GM12865 (cell line): Measurements from ENCODE around the gene IP6K1.
A peak's percentile ranks its signal among the peaks of the same experiment; 100 is the strongest.

Experiments used
- DNase-seq: peaks from one replicate; pipeline ENCODE4 v3.0.0; 2010; ENCODE audit warnings: low read depth
- H3K4me3 ChIP-seq: 2 replicates; pipeline ENCODE4 v1.5.1; 2011; ENCODE audit warnings: mild to moderate bottlenecking, low read depth, low read length, control low read depth
- CTCF ChIP-seq: IDR thresholded peaks from 2 replicates; pipeline ENCODE4 v1.5.1; 2011; ENCODE audit warnings: low read length, control low read depth, low read depth, inconsistent platforms; ENCODE audit not compliant: insufficient read depth; ENCODE audit errors: missing control alignments

IP6K1 gene

DNA sequence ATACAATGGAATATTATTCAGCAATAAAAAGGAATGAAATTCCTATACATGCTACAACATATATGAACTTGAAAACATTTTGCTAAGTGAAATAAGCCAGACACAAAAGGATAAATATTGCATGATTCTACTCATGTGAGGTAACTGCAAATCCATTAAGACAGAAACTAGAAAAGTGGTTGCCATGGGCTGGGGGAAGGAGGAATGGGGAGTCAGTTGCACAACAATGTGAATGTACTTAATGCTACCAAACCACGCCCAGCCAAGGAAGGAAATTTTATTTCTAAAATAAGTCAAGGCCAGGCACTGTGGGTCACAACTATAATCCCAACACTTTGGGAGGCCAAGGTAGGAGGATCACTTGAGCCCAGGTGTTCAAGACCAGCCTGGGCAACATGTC, 52.8 kb downstream of the IP6K1 start:
- no peak for TF ChIP-seq CTCF
- no peak for DNase-seq
- no peak overlapping the region for H3K4me3 ChIP-seq

DNA sequence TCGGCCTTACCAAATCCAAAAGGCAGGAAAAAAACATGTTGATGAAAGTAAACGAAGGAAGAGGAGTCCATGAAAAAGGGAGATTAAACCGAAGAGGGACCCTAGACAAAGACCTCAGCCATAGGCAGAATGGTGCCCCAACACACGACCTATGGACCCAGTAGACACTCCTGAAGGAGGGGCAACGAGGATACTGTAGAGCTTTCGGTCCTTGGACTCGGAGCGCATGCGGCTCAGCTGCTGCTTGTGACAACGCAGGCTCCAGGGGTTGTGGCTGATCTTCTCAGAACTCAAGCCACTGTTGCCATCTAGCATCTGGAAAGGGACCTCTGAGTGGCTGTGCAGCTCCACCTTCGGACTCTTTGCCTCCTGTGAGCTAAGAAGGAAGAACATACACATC, 53.7 kb downstream of the IP6K1 start:
- DNase-seq, result no peak
- H3K4me3 ChIP-seq, result no peak overlapping the region
- TF ChIP-seq CTCF, result no peak

DNA sequence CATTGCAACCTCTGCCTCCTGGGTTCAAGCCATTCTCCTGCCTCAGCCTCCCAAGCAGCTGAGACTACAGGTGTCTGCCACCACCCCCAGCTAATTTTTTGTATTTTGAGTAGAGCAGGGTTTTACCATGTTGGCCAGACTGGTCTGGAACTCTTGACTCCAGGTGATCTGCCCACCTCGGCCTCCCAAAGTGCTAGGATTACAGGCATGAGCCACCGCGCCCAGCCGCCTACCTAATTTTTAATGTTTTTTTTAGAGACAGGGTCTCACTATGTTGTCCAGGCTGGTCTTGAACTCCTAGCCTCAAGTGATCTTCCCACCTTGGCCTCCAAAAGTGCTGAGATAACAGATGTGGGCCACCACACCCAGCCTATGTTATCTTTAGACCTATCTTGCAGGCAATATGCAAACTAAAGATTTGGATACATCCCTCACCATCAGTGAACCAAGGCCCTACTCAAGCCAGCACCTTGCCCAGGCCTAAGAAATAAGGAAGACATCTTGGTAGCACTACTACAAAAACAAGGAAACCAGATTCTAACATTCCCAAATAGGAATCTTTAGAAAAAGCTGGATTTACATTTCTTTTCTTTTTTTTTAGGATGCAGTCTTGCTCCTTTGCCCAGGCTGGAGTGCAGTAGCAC, 56.3 kb downstream of the IP6K1 start:
- no peak for DNase-seq
- TF ChIP-seq CTCF, result no peak
- H3K4me3 ChIP-seq, result no peak overlapping the region

DNA sequence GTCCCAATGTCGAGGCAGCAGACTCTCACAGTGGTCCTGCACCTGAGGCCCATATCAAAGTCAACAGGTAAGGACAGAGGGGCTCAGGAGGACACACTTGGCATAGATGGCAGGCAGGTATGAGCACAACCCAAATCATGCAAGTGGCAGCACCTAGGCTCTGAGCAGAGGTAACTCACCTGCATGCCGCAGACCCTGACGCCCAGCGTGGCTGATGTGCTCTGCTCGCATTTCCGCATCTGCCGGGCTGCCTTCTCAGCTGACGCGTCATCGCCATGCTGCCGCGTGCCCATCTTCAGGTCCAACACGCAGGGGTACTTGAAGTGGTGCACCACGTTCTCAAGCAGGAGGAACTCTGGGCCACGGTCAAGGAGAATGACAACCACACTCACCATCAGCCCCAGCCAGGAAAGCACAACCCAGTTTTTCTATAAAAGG, 58.4 kb downstream of the IP6K1 start:
- no peak for DNase-seq
- no peak overlapping the region for H3K4me3 ChIP-seq
- no peak for TF ChIP-seq CTCF

DNA sequence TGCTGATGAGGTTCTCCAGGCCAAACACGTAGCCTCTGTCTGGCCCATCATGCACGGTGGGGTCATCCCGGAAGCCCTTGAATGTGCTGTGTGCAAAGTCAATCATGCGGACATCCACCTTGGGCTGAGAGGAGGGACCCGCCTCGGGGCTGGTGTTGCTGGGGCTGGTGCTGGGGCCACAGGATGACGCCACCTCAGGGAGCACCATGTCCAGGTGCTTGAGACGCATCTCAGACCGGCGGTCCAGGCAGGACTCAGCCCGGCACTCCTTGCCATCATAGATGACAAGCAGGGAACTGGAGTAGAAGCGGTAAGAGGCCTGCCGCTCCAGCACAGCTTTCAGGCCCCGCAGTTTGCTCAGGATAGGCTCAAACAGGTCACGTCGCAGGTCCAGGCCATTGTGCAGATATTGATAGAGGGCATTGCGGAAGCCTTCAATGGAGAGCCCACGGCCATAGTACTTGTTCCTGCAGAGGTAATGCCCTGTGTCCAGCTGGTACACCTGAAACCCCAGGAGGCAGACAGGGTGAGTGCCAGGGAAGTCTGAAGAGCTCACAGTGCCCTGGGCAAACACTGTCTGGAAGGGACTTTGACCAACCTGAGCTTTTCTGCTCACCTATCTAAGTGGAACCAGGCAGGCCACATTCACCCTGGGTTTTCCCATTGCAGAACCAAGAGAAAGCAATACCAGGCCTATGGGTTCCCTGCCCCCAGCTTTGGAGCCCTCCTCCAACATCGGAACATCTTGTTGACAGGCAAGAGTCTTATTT, 59.0 kb downstream of the IP6K1 start:
- H3K4me3 ChIP-seq, result no peak overlapping the region
- DNase-seq, result peak; percentile 49
- TF ChIP-seq CTCF, result no peak

DNA sequence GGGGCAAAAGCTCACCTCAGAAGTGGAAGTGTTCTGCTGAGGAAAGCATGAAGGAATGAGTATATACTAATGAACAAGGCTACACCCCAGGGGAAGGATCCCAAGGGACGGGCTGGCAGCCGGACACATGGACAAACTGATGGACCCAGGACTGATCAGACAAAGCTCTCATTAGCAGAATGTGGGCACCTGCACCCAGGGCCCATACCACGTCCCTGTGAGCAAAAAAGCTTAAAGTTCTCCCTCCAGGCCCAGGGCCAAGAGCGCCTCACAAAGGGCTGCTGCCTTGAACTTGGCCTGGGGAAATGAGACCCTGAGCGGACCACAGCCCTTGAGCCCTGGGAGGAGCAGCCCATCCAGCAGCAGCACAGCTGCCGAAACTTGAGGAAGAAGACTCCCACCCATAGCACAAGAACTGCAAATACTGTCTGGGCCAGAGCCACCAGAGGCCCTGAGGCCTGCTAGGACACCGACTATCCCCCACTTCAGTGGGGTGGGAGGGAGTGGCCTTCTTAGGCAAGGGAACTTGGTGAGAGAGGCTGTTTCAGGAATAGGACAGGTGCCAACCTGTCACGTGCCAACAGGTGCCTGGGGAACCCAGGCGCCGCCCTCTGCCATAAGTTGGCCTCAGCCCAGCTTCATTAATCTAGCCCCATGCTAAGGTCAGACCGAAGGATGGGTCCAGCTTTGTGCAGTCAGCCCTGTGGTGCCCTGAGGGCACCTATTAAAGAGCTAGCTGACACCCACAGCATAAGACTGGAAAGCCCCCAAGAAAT, 60.2 kb downstream of the IP6K1 start:
- DNase-seq, result no peak
- H3K4me3 ChIP-seq, result no peak overlapping the region
- TF ChIP-seq CTCF, result no peak
